ENCODE measurements around the gene LRR1.

DNA sequence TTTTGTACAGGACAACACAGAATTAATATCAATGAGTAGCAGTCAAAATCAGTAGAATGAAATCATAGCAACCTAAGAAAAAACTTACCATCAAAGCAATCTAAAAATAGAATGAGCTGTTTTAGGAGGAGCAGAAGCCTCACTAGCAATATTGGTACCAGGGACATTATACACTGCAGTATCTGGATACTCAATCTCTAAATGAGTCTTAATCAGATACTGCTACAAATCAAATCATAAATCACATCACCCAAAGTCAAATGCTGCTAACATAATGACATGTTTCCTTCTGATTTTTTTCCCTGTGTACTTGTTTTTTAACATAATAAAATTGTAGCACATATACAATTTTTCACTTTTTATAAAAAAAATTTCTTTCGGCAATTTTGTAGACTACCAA is 20.6 kb upstream of the LRR1 start:
- TF ChIP-seq, protein P1, sequence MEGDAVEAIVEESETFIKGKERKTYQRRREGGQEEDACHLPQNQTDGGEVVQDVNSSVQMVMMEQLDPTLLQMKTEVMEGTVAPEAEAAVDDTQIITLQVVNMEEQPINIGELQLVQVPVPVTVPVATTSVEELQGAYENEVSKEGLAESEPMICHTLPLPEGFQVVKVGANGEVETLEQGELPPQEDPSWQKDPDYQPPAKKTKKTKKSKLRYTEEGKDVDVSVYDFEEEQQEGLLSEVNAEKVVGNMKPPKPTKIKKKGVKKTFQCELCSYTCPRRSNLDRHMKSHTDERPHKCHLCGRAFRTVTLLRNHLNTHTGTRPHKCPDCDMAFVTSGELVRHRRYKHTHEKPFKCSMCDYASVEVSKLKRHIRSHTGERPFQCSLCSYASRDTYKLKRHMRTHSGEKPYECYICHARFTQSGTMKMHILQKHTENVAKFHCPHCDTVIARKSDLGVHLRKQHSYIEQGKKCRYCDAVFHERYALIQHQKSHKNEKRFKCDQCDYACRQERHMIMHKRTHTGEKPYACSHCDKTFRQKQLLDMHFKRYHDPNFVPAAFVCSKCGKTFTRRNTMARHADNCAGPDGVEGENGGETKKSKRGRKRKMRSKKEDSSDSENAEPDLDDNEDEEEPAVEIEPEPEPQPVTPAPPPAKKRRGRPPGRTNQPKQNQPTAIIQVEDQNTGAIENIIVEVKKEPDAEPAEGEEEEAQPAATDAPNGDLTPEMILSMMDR (IDR thresholded peaks at IDR 0.05): no peak
- no peak for TF ChIP-seq POLR2A (IDR thresholded peaks at IDR 0.05)

Measured in thyroid gland (tissue), 4 donors.